NCI-H526 (cell line): ENCODE measurements around the gene HSD11B1.
A peak's percentile ranks its signal among the peaks of the same experiment; 100 is the strongest.

Source experiments
- DNase-seq, 2 experiments: peaks; one replicate each; lab custom pipeline; 2025; lab: John Stamatoyannopoulos, UW

Gene HSD11B1

GRCh38 chr1:209727785-209728184 lies 23.1 kb downstream of the HSD11B1 start:
- DNase-seq, result no peak

DNA sequence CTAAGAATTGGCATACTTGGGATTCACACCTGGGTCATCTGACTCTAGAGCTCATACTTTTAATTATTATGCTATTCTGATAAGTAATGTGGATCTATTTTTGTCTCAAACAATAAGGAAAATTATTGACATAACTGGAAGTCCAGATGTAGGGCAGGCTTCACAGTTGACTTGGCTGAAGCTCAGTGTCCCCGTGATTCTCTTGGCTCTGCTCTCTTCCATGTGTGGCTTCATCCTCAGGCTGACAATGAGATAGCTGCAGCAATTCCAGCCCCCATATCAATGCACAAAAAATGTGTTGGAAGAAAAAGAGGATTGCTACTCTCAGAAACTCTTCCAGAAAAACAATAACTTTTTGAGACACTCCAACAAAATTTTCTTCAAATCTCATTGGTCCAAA lies 23.8 kb downstream of the HSD11B1 start:
- no peak for DNase-seq

DNA sequence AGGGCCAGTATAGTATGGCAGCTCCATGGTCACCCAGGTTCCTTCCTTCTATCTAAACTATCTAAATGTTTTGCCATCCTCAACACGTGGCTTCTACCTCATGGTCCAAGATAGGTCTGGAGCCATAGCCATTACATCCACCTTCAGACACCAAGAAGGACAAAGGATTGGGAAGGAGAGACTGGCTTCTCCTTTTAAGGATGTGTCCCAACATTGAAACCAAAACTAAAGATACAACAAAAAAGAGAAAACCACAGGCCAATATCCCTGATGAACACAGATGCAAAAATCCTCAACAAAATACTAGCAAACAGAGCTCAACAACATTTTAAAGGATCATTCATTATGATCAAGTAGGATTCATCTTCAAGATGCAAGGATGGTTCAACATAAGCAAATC lies 24.8 kb downstream of the HSD11B1 start:
- DNase-seq, result no peak

DNA sequence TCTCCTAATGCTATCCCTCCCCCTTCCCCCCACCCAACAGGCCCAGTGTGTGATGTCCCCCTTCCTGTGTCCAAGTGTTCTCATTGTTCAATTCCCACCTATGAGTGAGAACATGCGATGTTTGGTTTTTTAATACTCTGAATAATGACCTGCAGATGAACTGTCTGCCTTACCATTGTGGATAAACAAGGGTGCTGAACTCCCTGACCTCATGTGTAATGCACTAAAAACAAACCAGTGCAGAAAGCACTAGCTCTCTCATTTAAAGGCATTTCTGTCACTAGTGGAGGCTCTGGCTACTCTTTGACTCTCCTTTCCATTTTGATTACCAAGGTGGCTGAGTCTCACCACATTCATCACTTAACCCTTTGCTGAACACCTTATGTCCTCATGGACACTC lies 28.1 kb downstream of the HSD11B1 start:
- DNase-seq, result no peak

DNA sequence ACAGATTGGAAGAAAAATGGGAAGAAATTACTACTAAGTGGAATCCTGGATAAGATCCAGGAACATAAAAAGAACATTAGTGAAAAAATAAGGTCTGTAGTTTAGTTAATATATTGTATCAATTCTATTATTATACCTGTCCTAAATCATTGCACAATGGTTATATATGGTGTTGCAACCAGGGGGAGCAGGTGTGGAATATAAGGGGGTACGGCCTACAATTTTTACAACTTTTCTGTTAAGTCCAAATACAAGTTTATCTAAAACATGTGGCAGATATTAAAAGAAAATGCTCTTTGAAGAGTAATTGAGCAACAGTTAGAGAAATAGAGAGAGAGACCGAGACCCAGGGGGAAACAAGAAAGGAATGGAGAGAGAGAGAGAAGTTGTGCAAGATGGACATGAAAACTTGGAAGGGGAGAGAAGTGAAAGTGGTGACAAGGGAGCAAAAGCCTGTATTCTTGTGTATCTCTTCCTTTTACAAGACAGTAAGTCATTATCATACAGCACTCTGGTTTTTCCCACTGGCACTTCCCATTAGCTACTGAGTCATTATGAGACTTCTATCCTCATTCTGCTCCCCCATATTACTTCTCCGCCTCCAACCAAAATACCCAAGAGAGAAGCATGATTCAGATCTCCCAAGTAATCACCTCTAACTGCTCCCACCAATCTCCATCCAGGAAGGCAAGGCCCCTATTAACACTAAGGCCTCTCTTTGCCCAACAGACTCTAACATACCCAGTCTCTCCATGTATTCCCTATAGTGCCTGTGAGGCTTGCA lies 29.0 kb downstream of the HSD11B1 start:
- DNase-seq, result no peak

DNA sequence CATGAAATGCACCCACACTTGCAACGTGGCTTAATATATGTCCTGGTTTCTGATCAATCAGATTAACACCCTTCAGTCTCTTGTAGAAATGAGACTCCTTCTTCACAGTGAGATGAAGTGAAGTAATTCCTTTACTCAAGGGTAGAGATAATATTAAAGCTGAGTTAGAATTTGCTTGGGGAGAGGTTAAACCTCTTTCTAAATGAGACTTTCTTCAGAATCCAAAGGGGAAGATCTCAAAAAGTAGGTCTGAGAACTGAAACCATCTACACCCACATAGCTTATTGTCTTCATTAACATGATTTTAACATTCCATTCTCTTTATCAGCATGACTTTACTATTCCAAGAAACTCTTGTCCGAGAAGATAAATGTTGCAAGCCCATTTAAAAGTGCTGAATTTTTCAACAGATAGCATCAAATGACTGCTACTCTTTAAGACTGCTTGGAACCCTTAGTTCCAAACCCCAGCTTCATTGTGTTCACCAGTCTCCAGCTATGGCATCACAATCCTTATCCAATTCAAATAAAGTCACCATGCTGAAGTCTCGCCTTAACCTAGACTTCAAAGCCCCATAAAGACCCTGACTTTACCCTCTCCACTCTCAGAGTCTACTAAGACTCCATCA lies 32.0 kb downstream of the HSD11B1 start:
- no peak for DNase-seq

DNA sequence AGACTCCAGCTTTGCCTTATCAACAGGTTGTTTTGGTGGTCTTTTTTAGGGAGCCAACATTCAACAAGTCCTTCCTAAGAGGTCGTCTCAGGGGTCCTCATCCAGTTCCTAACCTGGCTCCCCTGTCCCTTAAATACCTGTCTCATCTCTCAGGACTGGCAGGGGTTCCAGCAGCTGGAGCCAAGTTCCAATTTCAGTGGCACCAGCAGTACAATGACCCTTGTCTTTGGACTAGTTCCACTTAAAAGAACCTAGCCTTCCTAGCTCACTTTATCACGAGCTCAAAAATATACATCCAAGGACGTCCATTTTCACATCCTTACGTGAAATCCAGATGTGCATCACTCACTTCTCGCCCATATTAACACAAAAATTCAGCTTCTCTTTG lies 32.5 kb downstream of the HSD11B1 start:
- no peak for DNase-seq

- DNase-seq, result no peak
Observed at GRCh38 chr1:209738270-209738669, 33.6 kb downstream of the HSD11B1 start.

DNA sequence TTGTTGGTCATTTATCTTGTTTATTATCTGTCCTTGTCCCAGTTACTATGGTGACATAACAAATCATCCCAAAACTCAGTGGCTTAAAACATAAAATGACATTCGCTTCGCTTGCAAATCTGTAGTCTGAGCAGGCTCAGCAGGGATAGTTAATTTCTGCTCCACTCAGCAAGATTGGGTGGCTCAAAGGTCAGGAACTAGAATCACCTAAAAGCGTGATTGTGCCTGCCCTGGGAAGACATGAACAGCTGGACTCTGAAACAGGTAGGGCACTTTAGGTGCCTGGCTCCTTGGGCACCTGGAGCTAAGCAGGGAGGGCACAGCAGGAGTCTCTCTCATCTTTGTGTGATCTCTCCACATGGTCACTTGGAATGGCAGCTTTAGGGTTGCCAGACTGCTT lies 36.5 kb downstream of the HSD11B1 start:
- no peak for DNase-seq

GRCh38 chr1:209741889-209742288 lies 37.2 kb downstream of the HSD11B1 start:
- no peak for DNase-seq

DNA sequence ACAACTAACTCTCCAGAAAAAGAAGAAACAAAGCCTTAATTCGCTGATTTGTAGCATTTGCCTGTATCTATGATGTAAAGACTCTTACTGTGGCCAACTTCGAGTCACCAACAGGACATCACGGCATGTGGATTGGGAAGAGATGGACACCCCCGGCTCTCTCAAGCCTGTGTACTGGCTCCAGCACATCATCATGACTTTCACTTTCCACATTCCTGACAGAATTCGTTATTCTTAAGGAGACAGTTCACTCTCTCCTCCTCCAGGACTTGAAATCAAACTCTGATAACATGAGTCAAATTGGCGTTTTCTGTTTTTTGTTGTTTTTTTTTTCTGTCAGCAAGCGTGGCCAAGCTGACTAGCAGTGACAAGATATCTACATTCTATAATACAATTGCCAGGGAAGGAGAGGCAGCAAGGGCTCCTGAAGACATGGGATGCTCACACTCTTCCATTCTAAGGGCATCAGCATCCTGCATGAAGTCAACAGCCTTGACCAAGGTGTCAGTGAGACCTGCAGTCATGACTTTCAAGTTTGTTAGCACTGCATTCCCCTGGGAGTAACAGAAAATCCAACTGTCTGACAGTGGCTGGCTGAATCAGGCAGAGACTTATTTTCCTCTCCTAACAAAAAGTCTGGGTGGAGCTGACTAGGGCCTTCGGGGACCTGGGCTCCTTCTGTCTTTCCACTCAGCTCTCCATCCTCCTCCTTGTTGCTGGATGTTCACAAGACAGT lies 37.9 kb downstream of the HSD11B1 start:
- peak in 1 of 2 experiments; percentile 5 for DNase-seq

DNA sequence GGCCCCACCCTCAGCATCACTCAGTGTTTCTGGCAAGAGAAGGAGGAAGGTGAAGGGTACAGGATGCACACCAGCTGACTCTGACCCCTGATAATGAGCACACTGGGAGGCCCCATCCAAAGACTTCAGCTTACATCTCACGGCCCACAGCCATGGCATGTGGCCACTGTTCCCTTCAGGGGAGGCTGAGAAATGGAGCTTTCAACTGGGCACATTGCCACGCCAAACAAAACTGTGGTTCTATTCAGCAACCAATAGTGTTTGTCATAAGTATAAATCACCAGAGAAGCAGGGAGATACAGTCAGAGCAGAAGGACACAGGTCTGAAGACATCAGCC lies 38.5 kb downstream of the HSD11B1 start:
- DNase-seq, result no peak

DNA sequence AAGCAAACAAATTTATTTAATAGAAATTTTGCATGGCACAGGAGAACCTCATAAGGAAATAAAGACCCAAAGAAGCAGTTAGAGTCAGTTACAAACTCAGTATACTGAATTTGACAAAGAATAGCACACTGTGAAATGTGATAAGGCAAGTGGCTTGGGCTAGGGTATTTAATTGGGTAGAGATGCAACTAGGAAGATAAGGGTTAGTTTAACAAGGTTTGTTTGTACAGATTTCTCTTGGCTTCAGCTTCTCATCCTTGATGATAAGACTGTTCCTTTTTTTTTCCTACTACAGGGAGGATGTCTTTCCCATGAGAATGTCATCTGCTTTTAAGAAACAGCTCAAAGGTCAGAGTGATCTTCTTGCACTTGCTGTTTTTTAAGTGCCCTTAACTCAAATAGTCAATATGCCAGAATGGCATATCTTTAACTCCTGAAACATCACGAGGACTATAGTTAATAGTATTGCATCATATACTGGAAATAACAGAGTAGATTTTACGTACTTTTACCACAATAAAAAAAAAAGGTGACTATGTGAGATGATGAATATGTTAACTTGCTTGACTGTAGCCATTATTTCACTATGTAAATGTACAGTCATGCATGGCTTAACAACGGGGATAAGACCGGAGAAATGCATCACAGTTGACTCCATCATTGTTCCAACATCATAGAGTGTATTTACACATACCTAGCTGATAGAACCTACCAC lies 42.0 kb downstream of the HSD11B1 start:
- peak; percentile 64 to 86 for DNase-seq

DNA sequence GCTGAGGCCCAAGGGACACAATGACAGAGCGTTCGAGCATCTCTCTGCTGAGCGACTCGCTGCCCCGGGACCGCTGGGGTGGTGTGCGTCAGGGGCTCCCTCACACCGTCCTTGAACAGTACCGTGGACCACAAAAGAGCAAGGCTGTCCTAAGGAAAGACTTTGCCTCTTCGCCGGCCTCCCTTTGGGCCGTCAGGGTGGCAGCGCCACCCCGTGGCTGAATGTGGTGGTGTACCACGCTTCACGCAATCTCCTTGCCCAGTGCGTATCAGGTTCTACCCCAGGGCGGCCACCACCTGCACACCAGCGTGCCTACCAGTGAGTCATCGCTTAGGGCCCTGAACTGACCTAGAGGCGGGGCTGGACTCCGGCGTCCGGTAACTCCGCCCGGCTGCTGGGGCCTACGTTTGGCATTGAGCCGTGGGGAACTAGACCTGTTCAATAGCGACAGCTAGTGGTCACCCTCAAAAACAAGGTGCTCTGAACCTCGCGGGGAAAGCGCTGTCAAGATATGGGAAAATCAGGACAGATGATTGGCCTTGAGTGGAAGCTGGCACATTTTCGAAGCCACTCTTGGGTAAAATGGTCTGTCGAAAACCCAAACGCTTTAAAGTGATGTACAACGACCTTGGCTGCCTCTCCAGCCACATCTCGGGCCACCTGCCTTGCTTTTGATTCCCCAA lies 43.1 kb downstream of the HSD11B1 start:
- DNase-seq, result peak; percentile 75 to 86

DNA sequence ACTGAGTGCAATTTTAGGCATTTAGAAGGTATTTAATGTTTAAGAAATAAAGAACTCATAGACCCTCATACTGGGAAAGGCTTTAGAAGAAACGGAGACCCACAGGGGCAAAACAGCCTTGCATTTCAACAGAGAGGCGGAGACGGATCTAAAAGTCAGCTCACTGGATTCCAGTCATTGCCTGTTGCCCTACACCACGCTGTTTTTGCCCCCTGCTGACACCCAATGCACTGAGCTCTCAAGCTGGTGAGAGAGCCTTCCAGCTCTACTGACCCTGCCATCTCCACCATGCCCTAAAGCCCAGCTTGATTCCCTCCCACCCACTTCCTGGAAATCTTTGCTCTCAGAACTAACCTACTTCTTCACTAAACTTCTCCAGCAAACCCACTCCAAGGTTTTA lies 44.0 kb downstream of the HSD11B1 start:
- no peak for DNase-seq

- DNase-seq, result no peak
Observed at GRCh38 chr1:209749205-209749604, 44.6 kb downstream of the HSD11B1 start.

GRCh38 chr1:209749670-209750323 lies 45.2 kb downstream of the HSD11B1 start:
- DNase-seq, result no peak

DNA sequence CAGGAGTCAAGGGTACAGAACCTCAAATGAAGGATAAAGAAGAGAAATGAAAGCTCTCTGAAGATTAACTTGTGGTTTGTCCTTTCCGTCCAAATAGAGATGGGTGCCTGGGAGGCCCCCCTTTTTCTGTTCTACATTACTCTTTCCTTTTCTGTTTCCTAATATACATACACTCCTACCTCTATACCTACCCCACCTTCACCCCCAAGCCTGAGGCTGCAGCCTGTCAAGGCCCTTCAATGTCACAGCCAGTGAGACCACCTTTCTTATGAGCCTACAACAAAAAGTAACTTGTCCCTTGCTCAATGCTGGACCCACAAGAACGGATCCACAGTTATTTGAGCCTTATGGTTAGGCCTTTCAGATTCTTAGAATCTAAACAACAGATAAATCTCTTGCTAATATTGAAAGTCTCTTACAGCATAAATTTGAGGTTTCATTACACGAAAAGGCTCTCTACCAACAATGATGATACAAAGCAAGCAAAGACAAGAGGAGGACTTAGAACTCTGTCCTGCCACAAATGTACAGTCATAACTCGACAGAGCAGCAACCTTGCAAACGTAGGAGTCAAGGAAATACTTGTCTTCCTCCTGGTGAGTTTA lies 47.1 kb downstream of the HSD11B1 start:
- no peak for DNase-seq

DNA sequence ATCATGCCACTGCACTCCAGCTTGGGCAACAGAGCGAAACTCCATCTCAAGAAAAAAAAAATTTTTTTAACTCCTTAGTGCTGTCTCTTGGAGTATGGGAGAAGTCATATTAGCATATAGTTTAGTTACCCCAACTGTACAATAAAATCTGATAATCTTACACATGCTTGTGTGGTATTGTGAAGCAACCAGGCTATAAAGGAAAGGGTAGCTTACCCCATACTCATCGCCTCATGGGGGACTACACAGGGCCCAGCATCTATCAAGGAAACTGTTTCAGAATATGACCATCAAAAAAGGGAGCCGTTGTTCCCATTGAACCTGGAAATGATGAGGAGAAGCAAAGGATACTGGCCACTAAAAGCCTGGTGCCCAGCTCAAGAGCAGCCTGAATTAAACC lies 48.2 kb downstream of the HSD11B1 start:
- DNase-seq, result no peak

DNA sequence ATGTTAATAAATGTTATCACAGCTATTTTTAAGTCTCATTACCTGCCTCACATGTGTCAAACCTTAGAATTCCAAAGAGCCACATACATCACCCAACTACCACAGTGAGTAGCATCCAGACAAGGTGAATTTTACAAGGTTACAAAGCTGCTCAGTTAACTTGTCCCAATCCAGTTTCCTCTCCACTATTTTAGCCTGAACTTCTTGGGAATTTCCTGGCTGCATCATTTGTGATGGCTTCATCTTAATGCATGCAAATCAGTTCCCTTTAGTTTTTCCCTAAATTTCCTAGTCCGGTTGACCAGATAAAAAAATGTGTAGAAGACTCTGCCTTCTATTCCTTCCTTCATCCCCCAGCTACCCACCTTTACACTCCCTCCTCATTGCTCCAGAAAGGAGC lies 50.6 kb downstream of the HSD11B1 start:
- DNase-seq, result no peak
